Ovary (tissue), 3 donors: ENCODE measurements around the gene PDE1A.

Source experiments
- CTCF ChIP-seq, 3 donors: fragments of 450-650 bp in 2 of 3; fragments of 200-600 bp in 1 of 3; IDR thresholded peaks; one replicate each; pipeline versions ENCODE4 v1.5.1 to v1.8.0; 2016 to 2022; ENCODE audit warnings: antibody characterized with exemption in 3 of 3, mild to moderate bottlenecking in 1 of 3
- EP300 ChIP-seq: sonication (generic); formaldehyde crosslinking; IDR thresholded peaks from one replicate; pipeline ENCODE4 v1.6.1; 2017; ENCODE audit warnings: antibody characterized with exemption
- POLR2A ChIP-seq: fragments of 450-650 bp; IDR thresholded peaks from one replicate; pipeline ENCODE4 v1.6.1; 2017; ENCODE audit warnings: antibody characterized with exemption, mild to moderate bottlenecking, moderate library complexity
- donor health status: DM: no; HTN: no; CAD: no.

- TF ChIP-seq POLR2A = no peak
- no peak for TF ChIP-seq CTCF (IDR thresholded peaks at IDR 0.05)
- no peak for TF ChIP-seq EP300
Measured at GRCh38 chr2:182181381-182181780, 245.5 kb downstream of the PDE1A start.
